Peyer's patch (tissue), 4 donors: ENCODE data around the gene CSMD2. TPM values are rescaled to one million over a fixed set of nuclear protein-coding genes. Genes with fewer than 3 reads are reported as not detected.

Source experiments
- DNase-seq, 3 donors: peaks; one replicate each; pipeline ENCODE4 v3.0.0-alpha.2; 2017 to 2019
- H3K27ac ChIP-seq, 4 donors: fragments of 200-600 bp; sonication (generic); one replicate each; pipeline ENCODE4 v1.5.1; 2016 to 2019
- H3K27me3 ChIP-seq, 2 donors: fragments of 200-600 bp; sonication (generic); one replicate each; pipeline ENCODE4 v1.5.1; 2019
- H3K36me3 ChIP-seq, 3 donors: fragments of 200-600 bp; sonication (generic); one replicate each; pipeline ENCODE4 v1.5.1; 2016 to 2019
- H3K4me1 ChIP-seq, 4 donors: fragments of 200-600 bp; sonication (generic); one replicate each; pipeline ENCODE4 v1.5.1; 2016 to 2019
- H3K4me3 ChIP-seq, 4 donors: fragments of 200-600 bp; sonication (generic); 1 replicate in 3 of 4; 2 replicates in 1 of 4; pipeline ENCODE4 v1.5.1; 2016 to 2019; ENCODE audit warnings: mild to moderate bottlenecking in 1 of 4
- H3K9me3 ChIP-seq, 4 donors: fragments of 200-600 bp; sonication (generic); one replicate each; pipeline ENCODE4 v1.5.1; 2016 to 2019; ENCODE audit warnings: mild to moderate bottlenecking in 1 of 4
- POLR2A ChIP-seq, 2 donors: fragments of 450-650 bp; IDR thresholded peaks; one replicate each; pipeline ENCODE4 v1.5.1; 2017; ENCODE audit warnings: antibody characterized with exemption in 2 of 2, mild to moderate bottlenecking in 2 of 2, moderate library complexity in 2 of 2
- total RNA-seq, 4 donors: library from RNA; depleted of rRNA; stranded (reverse); fragments of >200 nt; gene quantifications; one replicate each; pipeline ENCODE4 v1.1.0, GENCODE V29; 2016
- TF ChIP-seq, protein P1 (sequence below), 6 experiments: fragments of 450-650 bp in 4 of 6; fragments of 200-600 bp in 2 of 6; sonication (generic) in 1 of 6; IDR thresholded peaks; one replicate each; pipeline ENCODE4 v1.5.1; 2017 to 2019; ENCODE audit warnings: antibody characterized with exemption in 6 of 6, mild to moderate bottlenecking in 3 of 6, moderate library complexity in 1 of 6

Gene CSMD2
- total RNA-seq, 4 donors from 2014 or later: under 0.01 to 1.2 (median 0.70) TPM

- no peaks in the 10 kb centered on the region for H3K36me3 ChIP-seq
- no peaks in the 10 kb centered on the region for H3K27me3 ChIP-seq
- TF ChIP-seq POLR2A (IDR thresholded peaks at IDR 0.05): no peak
- TF ChIP-seq, protein P1, sequence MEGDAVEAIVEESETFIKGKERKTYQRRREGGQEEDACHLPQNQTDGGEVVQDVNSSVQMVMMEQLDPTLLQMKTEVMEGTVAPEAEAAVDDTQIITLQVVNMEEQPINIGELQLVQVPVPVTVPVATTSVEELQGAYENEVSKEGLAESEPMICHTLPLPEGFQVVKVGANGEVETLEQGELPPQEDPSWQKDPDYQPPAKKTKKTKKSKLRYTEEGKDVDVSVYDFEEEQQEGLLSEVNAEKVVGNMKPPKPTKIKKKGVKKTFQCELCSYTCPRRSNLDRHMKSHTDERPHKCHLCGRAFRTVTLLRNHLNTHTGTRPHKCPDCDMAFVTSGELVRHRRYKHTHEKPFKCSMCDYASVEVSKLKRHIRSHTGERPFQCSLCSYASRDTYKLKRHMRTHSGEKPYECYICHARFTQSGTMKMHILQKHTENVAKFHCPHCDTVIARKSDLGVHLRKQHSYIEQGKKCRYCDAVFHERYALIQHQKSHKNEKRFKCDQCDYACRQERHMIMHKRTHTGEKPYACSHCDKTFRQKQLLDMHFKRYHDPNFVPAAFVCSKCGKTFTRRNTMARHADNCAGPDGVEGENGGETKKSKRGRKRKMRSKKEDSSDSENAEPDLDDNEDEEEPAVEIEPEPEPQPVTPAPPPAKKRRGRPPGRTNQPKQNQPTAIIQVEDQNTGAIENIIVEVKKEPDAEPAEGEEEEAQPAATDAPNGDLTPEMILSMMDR (IDR thresholded peaks at IDR 0.05): no peak
- DNase-seq: no peak
- no peak overlapping the region for H3K27ac ChIP-seq
- H3K9me3 ChIP-seq: no peaks in the 10 kb centered on the region
- no peak overlapping the region for H3K4me3 ChIP-seq
- no peaks in the 10 kb centered on the region for H3K4me1 ChIP-seq
These were observed 380.2 kb downstream of the CSMD2 start for GRCh38 chr1:33784876-33785275.

DNA sequence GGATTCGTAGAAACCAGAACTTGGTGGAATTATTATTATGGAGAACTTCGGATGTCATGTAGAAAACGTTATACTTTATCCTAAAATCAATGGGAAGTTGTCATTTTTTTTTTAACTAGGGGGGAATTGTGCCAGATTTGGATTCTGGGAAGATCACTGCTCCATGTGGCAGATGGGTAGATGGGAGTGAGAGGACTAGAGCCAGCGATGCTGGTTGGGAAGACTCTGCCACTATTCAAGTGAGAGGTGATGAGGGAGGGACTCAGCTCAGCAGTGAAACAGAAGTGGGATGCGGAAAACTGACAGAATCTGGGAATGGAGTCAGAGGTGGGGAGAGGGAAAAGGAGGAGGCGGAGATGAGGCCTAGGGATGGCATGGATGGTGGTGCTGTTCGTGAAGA lies 382.3 kb downstream of the CSMD2 start:
- Histone ChIP-seq H3K27me3 (no peaks in the 10 kb centered on the region), H3K36me3 (no peaks in the 10 kb centered on the region), H3K4me3 (no peak overlapping the region), H3K4me1 (no peaks in the 10 kb centered on the region), H3K9me3 (no peaks in the 10 kb centered on the region), H3K27ac (no peak overlapping the region)
- peak in 1 of 3 donors; percentile 10 for DNase-seq
- TF ChIP-seq, protein P1 (IDR thresholded peaks at IDR 0.05): no peak
- TF ChIP-seq POLR2A (IDR thresholded peaks at IDR 0.05): no peak

DNA sequence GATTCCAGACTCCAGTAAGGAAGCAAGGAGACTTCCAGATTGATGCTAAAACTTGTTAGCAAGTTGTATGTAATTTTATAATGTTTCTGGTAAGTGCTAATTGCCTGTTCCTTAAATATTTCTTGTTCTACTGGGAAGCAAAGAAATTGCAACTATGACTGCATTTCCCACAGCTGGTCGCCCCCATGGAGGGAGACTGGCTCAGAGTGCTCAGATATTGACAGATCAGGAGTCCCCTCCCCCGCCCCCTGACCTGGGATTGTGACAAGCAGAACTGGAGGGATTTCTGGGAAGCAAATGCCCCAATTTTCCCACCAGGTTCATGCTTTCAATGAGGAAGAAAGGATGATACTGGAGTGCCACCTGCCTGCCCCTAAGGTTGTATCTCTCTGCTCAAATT lies 383.4 kb downstream of the CSMD2 start:
- H3K27me3 ChIP-seq: no peaks in the 10 kb centered on the region
- TF ChIP-seq POLR2A (IDR thresholded peaks at IDR 0.05): no peak
- TF ChIP-seq, protein P1 (IDR thresholded peaks at IDR 0.05): no peak
- no peaks in the 10 kb centered on the region for H3K4me1 ChIP-seq
- no peak overlapping the region for H3K27ac ChIP-seq
- H3K9me3 ChIP-seq: no peaks in the 10 kb centered on the region
- H3K4me3 ChIP-seq: no peak overlapping the region
- DNase-seq: peak in 1 of 3 donors; percentile 23
- H3K36me3 ChIP-seq: no peaks in the 10 kb centered on the region

- Histone ChIP-seq H3K4me1 (no peaks in the 10 kb centered on the region), H3K36me3 (no peaks in the 10 kb centered on the region), H3K27ac (no peak overlapping the region), H3K4me3 (no peak overlapping the region), H3K27me3 (no peaks in the 10 kb centered on the region), H3K9me3 (no peaks in the 10 kb centered on the region)
- TF ChIP-seq, protein P1 (IDR thresholded peaks at IDR 0.05): no peak
- no peak for TF ChIP-seq POLR2A (IDR thresholded peaks at IDR 0.05)
- DNase-seq: peak in 1 of 3 donors; percentile 24
These were observed 387.7 kb downstream of the CSMD2 start for GRCh38 chr1:33777337-33777736.

DNA sequence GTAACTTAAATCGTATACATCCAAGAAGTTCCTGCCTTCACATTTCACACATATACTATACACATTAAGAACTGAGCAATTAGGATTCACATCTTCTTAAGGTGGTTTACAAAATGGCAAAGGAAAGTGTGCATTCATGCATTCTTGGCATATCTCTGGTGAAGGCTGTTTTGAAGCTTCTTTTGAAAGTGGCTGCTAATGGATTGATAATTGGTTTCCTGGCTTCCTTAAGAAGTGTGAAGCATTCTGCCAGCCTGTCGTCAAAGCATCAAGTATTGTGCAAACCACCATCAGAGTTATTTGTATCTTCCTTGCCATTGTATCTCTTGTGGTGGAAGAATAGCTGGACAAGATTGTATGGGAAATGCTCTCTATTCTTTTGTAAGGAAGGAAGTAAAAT lies 396.2 kb downstream of the CSMD2 start:
- Histone ChIP-seq H3K9me3 (no peaks in the 10 kb centered on the region), H3K4me3 (no peak overlapping the region), H3K27me3 (no peaks in the 10 kb centered on the region), H3K4me1 (no peaks in the 10 kb centered on the region), H3K36me3 (no peaks in the 10 kb centered on the region), H3K27ac (no peak overlapping the region)
- no peak for DNase-seq
- TF ChIP-seq, protein P1 (IDR thresholded peaks at IDR 0.05): no peak
- TF ChIP-seq POLR2A (IDR thresholded peaks at IDR 0.05): no peak

DNA sequence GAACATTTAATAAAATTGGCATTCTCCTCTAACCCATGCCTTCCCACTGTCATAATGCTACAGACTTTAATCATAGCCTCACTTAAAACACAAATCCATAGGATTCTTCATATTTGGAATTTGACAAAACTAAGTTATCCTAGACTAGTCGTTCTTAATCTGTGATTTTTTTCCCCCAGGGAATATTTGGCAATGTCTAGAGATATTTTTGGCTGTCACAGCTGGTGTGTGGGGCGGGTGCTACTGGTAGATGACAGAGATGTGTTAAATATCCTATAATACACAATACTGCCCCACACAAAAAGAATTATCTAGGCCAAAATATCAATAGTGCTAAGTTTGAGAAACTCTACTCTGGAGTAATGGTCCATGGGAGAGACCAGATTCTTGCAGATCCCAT lies 396.9 kb downstream of the CSMD2 start:
- DNase-seq: no peak
- H3K27me3 ChIP-seq: no peaks in the 10 kb centered on the region
- no peak overlapping the region for H3K27ac ChIP-seq
- TF ChIP-seq, protein P1 (IDR thresholded peaks at IDR 0.05): no peak
- no peak for TF ChIP-seq POLR2A (IDR thresholded peaks at IDR 0.05)
- no peaks in the 10 kb centered on the region for H3K4me1 ChIP-seq
- H3K9me3 ChIP-seq: no peaks in the 10 kb centered on the region
- H3K4me3 ChIP-seq: no peak overlapping the region
- no peaks in the 10 kb centered on the region for H3K36me3 ChIP-seq
